Psoas muscle (tissue), 8 donors: ENCODE measurements around the gene MYRFL. TPM values are rescaled to one million over a fixed set of nuclear protein-coding genes. Genes with fewer than 3 reads are reported as not detected.

Experiments
- ATAC-seq, 4 donors: fragments of 200-7000 bp; cut with Tn5 transposase; one replicate each; pipeline ENCODE4 v1.9.1; 2020; ENCODE audit warnings: moderate library complexity in 3 of 4, mild to moderate bottlenecking in 2 of 4
- DNase-seq, 2 donors: peaks; one replicate each; pipeline ENCODE4 v3.0.0-alpha.2; 2020
- H3K27ac ChIP-seq: fragments of 200-600 bp; one replicate; pipeline ENCODE4 v1.8.0; 2022
- H3K27me3 ChIP-seq, 3 donors: fragments of 200-600 bp in 1 of 3; one replicate each; pipeline versions ENCODE4 v1.6.1 to v1.8.0; 2013 to 2022; ENCODE audit warnings: low read length in 2 of 3, mild to moderate bottlenecking in 2 of 3, moderate library complexity in 1 of 3; ENCODE audit not compliant: insufficient read depth in 3 of 3
- H3K36me3 ChIP-seq, 2 donors: fragments of 200-600 bp in 1 of 2; one replicate each; pipeline versions ENCODE4 v1.6.1 to v1.8.0; 2013 to 2022; ENCODE audit warnings: low read depth in 1 of 2, mild to moderate bottlenecking in 1 of 2, moderate library complexity in 1 of 2; ENCODE audit not compliant: insufficient read depth in 1 of 2
- H3K4me1 ChIP-seq: fragments of 200-600 bp; one replicate; pipeline ENCODE4 v1.8.0; 2022
- H3K4me3 ChIP-seq: fragments of 200-600 bp; one replicate; pipeline ENCODE4 v1.8.0; 2022; ENCODE audit warnings: mild to moderate bottlenecking
- H3K9me3 ChIP-seq: fragments of 200-600 bp; one replicate; pipeline ENCODE4 v1.8.0; 2022
- CTCF ChIP-seq: fragments of 200-600 bp; IDR thresholded peaks from one replicate; pipeline ENCODE4 v1.8.0; 2022; ENCODE audit warnings: antibody characterized with exemption
- whole genome bisulfite sequencing, 3 donors: extraction: QIAGEN DNeasy Blood & Tissue Kit; methylation state at CpG; one replicate each; pipeline versions ENCODE4 v1.1.6 to v1.1.7; 2013; 5-methylcytosine and 5-hydroxymethylcytosine counted together
- intact Hi-C, 2 donors: fragments of 100-400 bp; cut with DNase I; formaldehyde crosslinking; loops; one replicate each; pipeline versions ENCODE4 v1.11.0 to v1.14.2; 2022
- polyA plus RNA-seq, 3 donors: library from polyadenylated mRNA; stranded (reverse); fragments of 200-250 nt; gene quantifications; one replicate each; pipeline ENCODE4 v1.2.3, GENCODE V29; 2013
- total RNA-seq, 4 donors: library from RNA; stranded (reverse); fragmentation: NEBNext Ultra II Directional in 2 of 4; extraction: Animal tissue kit (Norgen Biotek cat#: 25700) in 2 of 4; gene quantifications; one replicate each; pipeline versions ENCODE4 v1.2.1 to v1.2.4, GENCODE V29; 2021 to 2023
- donor health status: healthy with polysubstance abuse.
- donor health status: DM: no; HTN: no; CAD: no; lungs with moderate emphysema.
- donor health status: Bipolar disorder and iron deficiency.
- donor health status: healthy.
- donor health status: DM: yes; HTN: yes; CAD: no.
- donor health status: DM: no; HTN: no; CAD: no.
- donor health status: DM: no; HTN: no; CAD: no.
- donor health status: DM: yes; HTN: yes; CAD: no.

MYRFL gene
- total and polyA plus RNA-seq, 7 donors, result 0.06 to 0.18 (median 0.10) TPM; not detected in 3

- Histone ChIP-seq H3K27ac (no peak overlapping the region), H3K9me3 (no peaks in the 10 kb centered on the region), H3K36me3 (no peaks in the 10 kb centered on the region), H3K4me3 (no peak overlapping the region), H3K4me1 (no peaks in the 10 kb centered on the region), H3K27me3 (no peaks in the 10 kb centered on the region)
- no peak for ATAC-seq
- WGBS, 3 donors, result 30 to 50% (median 36%) methylated on average over 3 of the region's 3 CpGs
- TF ChIP-seq CTCF, result no peak
- DNase-seq, result no peak
- intact Hi-C loops, result no loop called here
Observed at GRCh38 chr12:69969011-69969410, 144.0 kb downstream of the MYRFL start.

- Histone ChIP-seq H3K9me3 (no peaks in the 10 kb centered on the region), H3K27me3 (no peaks in the 10 kb centered on the region), H3K27ac (no peak overlapping the region), H3K4me3 (no peak overlapping the region), H3K36me3 (no peaks in the 10 kb centered on the region), H3K4me1 (no peaks in the 10 kb centered on the region)
- 88 to 93% (median 89%) methylated on average over 7 of the region's 7 CpGs for WGBS, 3 donors
- intact Hi-C loops, result no loop called here
- no peak for TF ChIP-seq CTCF
- ATAC-seq, result no peak
- no peak for DNase-seq
Observed at GRCh38 chr12:69972136-69972535, 147.1 kb downstream of the MYRFL start.

GRCh38 chr12:69978020-69978419, 153.0 kb downstream of the MYRFL start:
- ATAC-seq (no peak), DNase-seq (no peak)
- Histone ChIP-seq H3K36me3 (no peaks in the 10 kb centered on the region), H3K27ac (no peak overlapping the region), H3K4me3 (no peak overlapping the region), H3K27me3 (no peaks in the 10 kb centered on the region), H3K9me3 (no peaks in the 10 kb centered on the region), H3K4me1 (no peaks in the 10 kb centered on the region)
- intact Hi-C loops, result no loop called here
- TF ChIP-seq CTCF, result no peak
- 32 to 48% (median 35%) methylated on average over 6 of the region's 6 CpGs for WGBS, 3 donors

- Histone ChIP-seq H3K27ac (no peak overlapping the region), H3K36me3 (no peaks in the 10 kb centered on the region), H3K4me3 (no peak overlapping the region), H3K27me3 (no peaks in the 10 kb centered on the region), H3K9me3 (no peaks in the 10 kb centered on the region), H3K4me1 (no peaks in the 10 kb centered on the region)
- WGBS, 3 donors, result 79 to 90% (median 82%) methylated on average over 5 of the region's 5 CpGs
- TF ChIP-seq CTCF, result no peak
- intact Hi-C loops, result no loop called here
- ATAC-seq (no peak), DNase-seq (no peak)
Observed at GRCh38 chr12:69981881-69982475, 157.0 kb downstream of the MYRFL start.

GRCh38 chr12:69984241-69984640, 159.2 kb downstream of the MYRFL start:
- H3K27ac ChIP-seq, result no peak overlapping the region
- TF ChIP-seq CTCF, result no peak
- no peaks in the 10 kb centered on the region for H3K9me3 ChIP-seq
- no peak overlapping the region for H3K4me3 ChIP-seq
- H3K27me3 ChIP-seq, result no peaks in the 10 kb centered on the region
- intact Hi-C loops, result no loop called here
- H3K36me3 ChIP-seq, result no peaks in the 10 kb centered on the region
- whole genome bisulfite sequencing, 3 donors, result 88 to 94% (median 92%) methylated on average over 7 of the region's 7 CpGs
- no peak for DNase-seq
- no peaks in the 10 kb centered on the region for H3K4me1 ChIP-seq
- no peak for ATAC-seq
